NT2/D1 (cell line): Measurements from ENCODE around the gene BLM.

Source experiments
- SUZ12 ChIP-seq: IDR thresholded peaks from 2 replicates; pipeline ENCODE4 v1.6.1; 2011; ENCODE audit not compliant: insufficient read length, insufficient read depth; ENCODE audit errors: extremely low read depth
- YY1 ChIP-seq: IDR thresholded peaks from 2 replicates; pipeline ENCODE4 v1.6.1; 2011; ENCODE audit not compliant: insufficient read length, insufficient read depth
- ZNF274 ChIP-seq: IDR thresholded peaks from 2 replicates; pipeline ENCODE4 v1.6.1; 2011; ENCODE audit warnings: mild to moderate bottlenecking, low read depth, low read length

DNA sequence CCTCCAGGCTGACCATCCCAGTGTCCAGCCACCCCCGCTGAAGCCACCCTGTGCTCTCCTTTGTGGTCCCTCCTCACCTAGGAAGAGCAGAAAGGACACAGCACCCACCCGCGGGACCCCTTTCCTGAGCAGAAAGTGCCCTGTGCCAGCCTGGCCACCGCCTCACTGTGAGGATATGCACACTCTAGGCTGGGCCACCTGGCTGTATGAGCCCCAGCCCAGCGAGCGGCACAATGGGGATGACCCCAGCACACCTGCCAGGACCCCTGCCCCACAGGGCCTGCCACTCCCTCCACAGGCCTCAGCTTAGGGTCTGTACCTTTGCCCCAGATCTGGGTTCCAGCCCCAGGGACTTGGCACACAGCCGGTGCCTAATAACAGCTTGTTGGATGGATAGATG lies 103.3 kb downstream of the BLM start:
- TF ChIP-seq YY1: no peak
- TF ChIP-seq ZNF274: no peak
- no peak for TF ChIP-seq SUZ12
